Activated CD4-positive, alpha-beta memory T cell treated with anti-CD3 and anti-CD28 coated beads for 36 hours (primary cell): ENCODE measurements around the gene PTPN14. TPM values are rescaled to one million over a fixed set of nuclear protein-coding genes. Genes with fewer than 3 reads are reported as not detected.

Experiments used
- CTCF ChIA-PET: fragments of 350-600 bp; sonication (Branson Sonifier 250); formaldehyde crosslinking; loops from one replicate; lab custom pipeline; 2021; ENCODE audit warnings: antibody characterized with exemption, inconsistent platforms; lab: Charles Lee
- POLR2A ChIA-PET: fragments of 350-600 bp; sonication (Branson Sonifier 250); formaldehyde crosslinking; loops from one replicate; lab custom pipeline; 2021; ENCODE audit warnings: antibody characterized with exemption; lab: Charles Lee
- DNase-seq: peaks from one replicate; pipeline ENCODE4 v3.0.0-alpha.2; 2020
- H3K27ac Mint-ChIP-seq: one replicate; pipeline ENCODE4 v1.8.0; 2021; ENCODE audit warnings: mixed read lengths
- H3K27me3 Mint-ChIP-seq: one replicate; pipeline ENCODE4 v1.8.0; 2021; ENCODE audit warnings: mixed read lengths
- H3K36me3 Mint-ChIP-seq: one replicate; pipeline ENCODE4 v1.8.0; 2021; ENCODE audit warnings: mixed read lengths
- H3K4me1 Mint-ChIP-seq: one replicate; pipeline ENCODE4 v1.8.0; 2021; ENCODE audit warnings: low read depth, mixed read lengths
- H3K4me3 Mint-ChIP-seq: one replicate; pipeline ENCODE4 v1.8.0; 2021; ENCODE audit warnings: mild to moderate bottlenecking, mixed read lengths
- H3K9me3 Mint-ChIP-seq: one replicate; pipeline ENCODE4 v1.8.0; 2021; ENCODE audit warnings: mixed read lengths
- intact Hi-C: fragments of 100-400 bp; cut with micrococcal nuclease; formaldehyde crosslinking; loops from one replicate; pipeline ENCODE4 v1.15.1; 2023
- total RNA-seq, 2 experiments: library from RNA; stranded (reverse); gene quantifications; one replicate each; pipeline ENCODE4 v1.2.3, GENCODE V29; 2021

The PTPN14 gene
- total RNA-seq, 2 experiments from 2014 or later, result 1.0 to 1.1 TPM

GRCh38 chr1:214310777-214311690 lies 240.4 kb downstream of the PTPN14 start:
- CTCF ChIA-PET, result interaction anchor here (1.1 to 1.9 kb wide), 3 partner anchors 11 to 50 kb away, joined by 3 to 14 read pairs (median 9); no protein-coding TSS in a partner anchor

GRCh38 chr1:214310010-214310409 lies 241.4 kb downstream of the PTPN14 start:
- peak; percentile 20 for DNase-seq
- H3K4me1 Mint-ChIP-seq, result peaks cover 26% of the 10 kb centered on the region
- CTCF ChIA-PET, result no interaction called here
- H3K36me3 Mint-ChIP-seq, result no peaks in the 10 kb centered on the region
- H3K4me3 Mint-ChIP-seq, result no peak overlapping the region
- POLR2A ChIA-PET, result no interaction called here
- H3K9me3 Mint-ChIP-seq, result no peaks in the 10 kb centered on the region
- no peaks in the 10 kb centered on the region for H3K27me3 Mint-ChIP-seq
- no peak overlapping the region for H3K27ac Mint-ChIP-seq
- intact Hi-C loops, result loop anchor here (1.0 kb wide), 1 partner anchor 29 kb away; the partner anchor contains the start of gene SMYD2

More at GRCh38 chr1:214310777-214311690, 240.4 kb downstream of the PTPN14 start:
- intact Hi-C loops, result loop anchor here (1.0 kb wide), 1 partner anchor 30 kb away; the partner anchor contains the start of gene SMYD2
- Mint-ChIP-seq H3K4me3 (peak overlapping the region; percentile 47), H3K27ac (no peak overlapping the region), H3K27me3 (no peaks in the 10 kb centered on the region), H3K9me3 (no peaks in the 10 kb centered on the region), H3K4me1 (peaks cover 26% of the 10 kb centered on the region), H3K36me3 (no peaks in the 10 kb centered on the region)
- DNase-seq, result no peak
- POLR2A ChIA-PET, result no interaction called here

- POLR2A ChIA-PET, result interaction anchor here (0.5 kb wide), 1 partner anchor 10 kb away, joined by 3 read pairs; no protein-coding TSS in a partner anchor
- DNase-seq, result no peak
- no peak overlapping the region for H3K27ac Mint-ChIP-seq
- H3K36me3 Mint-ChIP-seq, result no peaks in the 10 kb centered on the region
- no peak overlapping the region for H3K4me3 Mint-ChIP-seq
- CTCF ChIA-PET, result interaction anchor here (1.1 to 1.9 kb wide), 4 partner anchors 22 to 45 kb away, joined by 3 to 7 read pairs (median 6); no protein-coding TSS in a partner anchor
- H3K4me1 Mint-ChIP-seq, result peaks cover 36% of the 10 kb centered on the region
- H3K9me3 Mint-ChIP-seq, result no peaks in the 10 kb centered on the region
- H3K27me3 Mint-ChIP-seq, result no peaks in the 10 kb centered on the region
- intact Hi-C loops, result no loop called here
Measured at GRCh38 chr1:214306269-214306668, 245.1 kb downstream of the PTPN14 start.

- no peak overlapping the region for H3K27ac Mint-ChIP-seq
- DNase-seq, result no peak
- POLR2A ChIA-PET, result no interaction called here
- no peaks in the 10 kb centered on the region for H3K36me3 Mint-ChIP-seq
- intact Hi-C loops, result no loop called here
- H3K9me3 Mint-ChIP-seq, result no peaks in the 10 kb centered on the region
- no peaks in the 10 kb centered on the region for H3K27me3 Mint-ChIP-seq
- H3K4me1 Mint-ChIP-seq, result peaks cover 30% of the 10 kb centered on the region
- CTCF ChIA-PET, result interaction anchor here (1.9 to 3.1 kb wide), 3 partner anchors 27 to 44 kb away, joined by 7 to 18 read pairs (median 12); no protein-coding TSS in a partner anchor
- H3K4me3 Mint-ChIP-seq, result no peak overlapping the region
Measured at GRCh38 chr1:214305164-214305751, 246.1 kb downstream of the PTPN14 start.

- no peaks in the 10 kb centered on the region for H3K27me3 Mint-ChIP-seq
- intact Hi-C loops, result no loop called here
- peaks cover 14% of the 10 kb centered on the region for H3K4me1 Mint-ChIP-seq
- H3K9me3 Mint-ChIP-seq, result no peaks in the 10 kb centered on the region
- POLR2A ChIA-PET, result interaction anchor here (1.4 kb wide), 1 partner anchor 13 kb away, joined by 5 read pairs; no protein-coding TSS in a partner anchor
- H3K27ac Mint-ChIP-seq, result no peak overlapping the region
- no peak overlapping the region for H3K4me3 Mint-ChIP-seq
- CTCF ChIA-PET, result interaction anchor here (0.8 to 3.1 kb wide), 5 partner anchors 13 to 291 kb away, joined by 3 to 18 read pairs (median 5); no protein-coding TSS in a partner anchor
- H3K36me3 Mint-ChIP-seq, result no peaks in the 10 kb centered on the region
- DNase-seq, result no peak
Measured at GRCh38 chr1:214303141-214303930, 248.1 kb downstream of the PTPN14 start.

GRCh38 chr1:214301526-214301925 lies 249.9 kb downstream of the PTPN14 start:
- no peaks in the 10 kb centered on the region for H3K9me3 Mint-ChIP-seq
- H3K4me1 Mint-ChIP-seq, result peaks cover 15% of the 10 kb centered on the region
- no peaks in the 10 kb centered on the region for H3K27me3 Mint-ChIP-seq
- ChIA-PET CTCF (interaction anchor here (1.1 to 2.0 kb wide), 3 partner anchors 11 to 41 kb away, joined by 3 to 5 read pairs (median 3); no protein-coding TSS in a partner anchor), POLR2A (interaction anchor here (1.4 kb wide), 1 partner anchor 15 kb away, joined by 5 read pairs; no protein-coding TSS in a partner anchor)
- intact Hi-C loops, result no loop called here
- no peak overlapping the region for H3K4me3 Mint-ChIP-seq
- H3K27ac Mint-ChIP-seq, result no peak overlapping the region
- no peak for DNase-seq
- no peaks in the 10 kb centered on the region for H3K36me3 Mint-ChIP-seq

GRCh38 chr1:214300149-214300780 lies 251.1 kb downstream of the PTPN14 start:
- H3K9me3 Mint-ChIP-seq, result no peaks in the 10 kb centered on the region
- H3K27me3 Mint-ChIP-seq, result no peaks in the 10 kb centered on the region
- ChIA-PET POLR2A (no interaction called here), CTCF (interaction anchor here (1.0 to 2.0 kb wide), 6 partner anchors 11 to 40 kb away, joined by 3 to 6 read pairs (median 3); no protein-coding TSS in a partner anchor)
- no peak for DNase-seq
- H3K4me3 Mint-ChIP-seq, result no peak overlapping the region
- intact Hi-C loops, result no loop called here
- no peaks in the 10 kb centered on the region for H3K36me3 Mint-ChIP-seq
- no peak overlapping the region for H3K27ac Mint-ChIP-seq
- H3K4me1 Mint-ChIP-seq, result peaks cover 25% of the 10 kb centered on the region

Other genes starting within 250 kb of the PTPN14 start
- gene CENPF, start 51.6 kb upstream of the PTPN14 start, total RNA-seq, result 10 to 100 TPM; 92.4 to 97.3 TPM